ENCODE measurements around the gene RASA2.

GRCh38 chr3:141602706-141603105 is 115.9 kb downstream of the RASA2 start:
- TF ChIP-seq EGR1 (IDR thresholded peaks at IDR 0.05; ENCODE audit: low read depth in 2 of 2): no peak
- no peak for TF ChIP-seq TAF1 (conservative IDR thresholded peaks at IDR 0.05)
- no peak for TF ChIP-seq CTCF (IDR thresholded peaks at IDR 0.05; ENCODE audit: low read depth, low read length, missing input control)
- no peak for TF ChIP-seq REST (IDR thresholded peaks at IDR 0.05)
